Measurements from ENCODE around the gene BEAN1.

Gene BEAN1

GRCh38 chr16:66493490-66494401, 66.7 kb downstream of the BEAN1 start:
- Histone ChIP-seq H3K36me3 (ENCODE audit: control insufficient read depth in 2 of 2, insufficient read depth in 1 of 2, low read length in 2 of 2) (no peaks in the 10 kb centered on the region), H3K4me3 (ENCODE audit: low read depth, low read length) (no peak overlapping the region), H3K9me3 (ENCODE audit: control insufficient read depth, insufficient read depth, low read depth, low read length) (no peaks in the 10 kb centered on the region), H3K4me1 (ENCODE audit: control insufficient read depth, insufficient read depth, low read length) (no peaks in the 10 kb centered on the region), H3K27ac (ENCODE audit: extremely low read depth, low read depth, low read length) (no peak overlapping the region)
- POLR2A ChIA-PET: no interaction called here
- CTCF ChIA-PET: no interaction called here
- no peak for TF ChIP-seq ZNF146 (tag by site-specific recombination; IDR thresholded peaks at IDR 0.05)
- no peak for TF ChIP-seq ZNF302 (tag by site-specific recombination; IDR thresholded peaks at IDR 0.05; ENCODE audit: low read depth)
- TF ChIP-seq, protein P1, sequence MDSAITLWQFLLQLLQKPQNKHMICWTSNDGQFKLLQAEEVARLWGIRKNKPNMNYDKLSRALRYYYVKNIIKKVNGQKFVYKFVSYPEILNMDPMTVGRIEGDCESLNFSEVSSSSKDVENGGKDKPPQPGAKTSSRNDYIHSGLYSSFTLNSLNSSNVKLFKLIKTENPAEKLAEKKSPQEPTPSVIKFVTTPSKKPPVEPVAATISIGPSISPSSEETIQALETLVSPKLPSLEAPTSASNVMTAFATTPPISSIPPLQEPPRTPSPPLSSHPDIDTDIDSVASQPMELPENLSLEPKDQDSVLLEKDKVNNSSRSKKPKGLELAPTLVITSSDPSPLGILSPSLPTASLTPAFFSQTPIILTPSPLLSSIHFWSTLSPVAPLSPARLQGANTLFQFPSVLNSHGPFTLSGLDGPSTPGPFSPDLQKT (IDR thresholded peaks at IDR 0.05; ENCODE audit: borderline replicate concordance, low read depth, low read length): no peak
- no peak for TF ChIP-seq ZNF350 (tag by site-specific recombination; IDR thresholded peaks at IDR 0.05)
- no peak for TF ChIP-seq ZNF600 (tag by site-specific recombination; IDR thresholded peaks at IDR 0.05)
- TF ChIP-seq, protein P2, sequence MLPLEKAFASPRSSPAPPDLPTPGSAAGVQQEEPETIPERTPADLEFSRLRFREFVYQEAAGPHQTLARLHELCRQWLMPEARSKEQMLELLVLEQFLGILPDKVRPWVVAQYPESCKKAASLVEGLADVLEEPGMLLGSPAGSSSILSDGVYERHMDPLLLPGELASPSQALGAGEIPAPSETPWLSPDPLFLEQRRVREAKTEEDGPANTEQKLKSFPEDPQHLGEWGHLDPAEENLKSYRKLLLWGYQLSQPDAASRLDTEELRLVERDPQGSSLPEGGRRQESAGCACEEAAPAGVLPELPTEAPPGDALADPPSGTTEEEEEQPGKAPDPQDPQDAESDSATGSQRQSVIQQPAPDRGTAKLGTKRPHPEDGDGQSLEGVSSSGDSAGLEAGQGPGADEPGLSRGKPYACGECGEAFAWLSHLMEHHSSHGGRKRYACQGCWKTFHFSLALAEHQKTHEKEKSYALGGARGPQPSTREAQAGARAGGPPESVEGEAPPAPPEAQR (tag by site-specific recombination; IDR thresholded peaks at IDR 0.05): no peak
- TF ChIP-seq GLI2 (tag by site-specific recombination; IDR thresholded peaks at IDR 0.05; ENCODE audit: borderline replicate concordance, low read depth): no peak
- no peak for TF ChIP-seq WT1 (tag by site-specific recombination; IDR thresholded peaks at IDR 0.05)
- no peak for TF ChIP-seq KLF16 (tag by site-specific recombination; IDR thresholded peaks at IDR 0.05)
- TF ChIP-seq ZNF114 (tag by site-specific recombination; IDR thresholded peaks at IDR 0.05): no peak
- no peak for TF ChIP-seq ZNF341 (tag by site-specific recombination; IDR thresholded peaks at IDR 0.05; ENCODE audit: low read depth)
- TF ChIP-seq ZNF658 (tag by site-specific recombination; IDR thresholded peaks at IDR 0.05): no peak
- no peak for TF ChIP-seq ZNF654 (tag by site-specific recombination; IDR thresholded peaks at IDR 0.05; ENCODE audit: low read depth)
- TF ChIP-seq ZNF354C (tag by site-specific recombination; IDR thresholded peaks at IDR 0.05; ENCODE audit: borderline replicate concordance, low read depth): no peak
- no peak for TF ChIP-seq ZNF148 (tag by site-specific recombination; IDR thresholded peaks at IDR 0.05; ENCODE audit: borderline replicate concordance)
- no peak for TF ChIP-seq ZNF157 (tag by site-specific recombination; IDR thresholded peaks at IDR 0.05)

GRCh38 chr16:66494916-66495315, 67.8 kb downstream of the BEAN1 start:
- H3K4me3 ChIP-seq (ENCODE audit: low read depth, low read length): no peak overlapping the region
- no peaks in the 10 kb centered on the region for H3K36me3 ChIP-seq (ENCODE audit: control insufficient read depth in 2 of 2, insufficient read depth in 1 of 2, low read length in 2 of 2)
- ChIA-PET CTCF (no interaction called here), POLR2A (no interaction called here)
- TF ChIP-seq ZNF768 (tag by site-specific recombination; IDR thresholded peaks at IDR 0.05) (no peak), ZNF398 (tag by site-specific recombination; IDR thresholded peaks at IDR 0.05) (no peak)
- no peak overlapping the region for H3K27ac ChIP-seq (ENCODE audit: extremely low read depth, low read depth, low read length)
- H3K9me3 ChIP-seq (ENCODE audit: control insufficient read depth, insufficient read depth, low read depth, low read length): no peaks in the 10 kb centered on the region
- H3K4me1 ChIP-seq (ENCODE audit: control insufficient read depth, insufficient read depth, low read length): no peaks in the 10 kb centered on the region

All from HEK293 (cell line).